IPS-NIHi11 (cell line): ENCODE measurements around the gene UPK1A.

Source experiments
- DNase-seq: peaks from one replicate; pipeline ENCODE4 v3.0.0; 2012; ENCODE audit warnings: mixed read lengths, low spot score

UPK1A gene

DNA sequence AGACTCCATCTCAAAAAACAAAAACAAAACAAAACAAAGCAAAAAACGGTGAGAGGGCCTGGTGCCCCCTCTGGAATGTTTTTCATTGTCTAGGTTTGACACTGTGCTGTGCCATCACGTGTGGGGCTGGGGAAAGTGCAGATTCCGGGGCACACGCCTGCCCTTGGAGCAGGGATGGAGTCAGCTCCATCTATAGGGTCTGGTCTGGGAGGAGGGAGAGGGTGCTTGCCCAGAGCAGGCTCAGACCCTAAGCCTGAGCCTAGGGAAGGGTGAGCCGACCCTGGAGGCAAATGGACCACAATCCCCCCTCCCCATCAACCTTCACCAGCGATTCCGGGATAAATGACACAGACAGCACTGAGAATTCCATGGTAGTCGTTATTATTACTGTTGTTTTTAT is 27.1 kb downstream of the UPK1A start:
- no peak for DNase-seq

DNA sequence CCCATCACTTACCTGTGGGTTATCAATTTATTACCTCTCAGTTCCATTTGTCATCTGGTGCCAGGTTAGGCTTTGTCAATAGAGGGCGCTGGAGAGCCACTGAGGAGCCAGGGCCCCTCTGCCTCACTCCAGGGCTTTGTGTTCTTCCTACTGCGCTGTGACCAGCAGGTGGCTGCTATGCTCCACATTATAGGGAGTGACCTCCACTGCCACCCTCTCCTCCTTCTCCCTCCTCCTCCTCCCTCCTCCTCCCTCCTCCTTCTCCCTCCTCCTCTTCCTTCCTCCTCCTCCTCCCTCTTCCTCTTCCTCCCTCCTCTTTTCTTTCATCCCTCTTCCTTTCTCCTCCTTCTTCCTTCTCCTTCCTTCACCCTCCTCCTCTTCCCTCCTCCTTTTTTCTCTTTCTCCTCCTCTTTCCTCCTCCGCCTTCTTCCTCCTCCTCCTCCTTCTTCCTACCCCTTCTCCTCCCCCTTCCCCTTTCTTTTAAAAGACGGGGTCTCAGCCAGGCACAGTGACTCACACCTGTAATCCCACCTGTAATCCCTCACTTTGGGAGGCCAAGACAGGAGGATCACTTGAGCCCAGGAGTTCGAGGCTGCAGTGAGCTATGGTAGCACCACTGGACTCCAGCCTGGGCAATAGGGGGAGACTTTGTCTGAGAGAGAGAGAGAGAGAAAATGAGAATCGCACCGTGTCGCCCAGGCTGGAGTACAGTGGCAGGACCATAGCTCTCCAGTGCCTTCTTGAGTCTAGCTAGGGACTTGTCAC is 27.7 kb downstream of the UPK1A start:
- DNase-seq, result peak; percentile 89

DNA sequence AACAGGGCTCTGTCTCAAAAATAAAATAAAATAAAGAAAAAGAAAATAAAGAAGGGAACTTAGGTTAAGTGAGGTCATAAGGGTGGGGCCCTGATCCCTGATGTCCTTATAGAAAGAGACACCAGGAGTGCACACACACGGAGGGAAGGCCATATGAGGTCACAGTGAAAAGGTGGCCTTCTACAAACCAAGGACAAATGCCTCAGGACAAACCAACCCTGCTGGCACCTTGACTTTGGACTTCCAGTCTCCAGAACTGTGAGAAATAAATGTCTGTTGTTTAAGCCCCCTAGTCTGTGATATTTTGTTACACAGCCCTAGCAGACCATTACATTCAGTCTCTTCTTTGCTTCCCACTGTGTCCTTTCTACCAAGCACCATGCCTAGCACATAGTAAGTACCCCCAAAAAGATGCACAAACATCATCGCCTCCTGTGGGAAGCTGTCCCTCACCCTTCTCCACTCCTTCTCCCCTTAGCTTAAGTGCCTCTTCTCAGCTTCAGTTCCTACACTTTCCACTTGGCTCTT is 29.6 kb downstream of the UPK1A start:
- no peak for DNase-seq

GRCh38 chr19:35696835-35697234 is 30.5 kb downstream of the UPK1A start:
- DNase-seq, result no peak

DNA sequence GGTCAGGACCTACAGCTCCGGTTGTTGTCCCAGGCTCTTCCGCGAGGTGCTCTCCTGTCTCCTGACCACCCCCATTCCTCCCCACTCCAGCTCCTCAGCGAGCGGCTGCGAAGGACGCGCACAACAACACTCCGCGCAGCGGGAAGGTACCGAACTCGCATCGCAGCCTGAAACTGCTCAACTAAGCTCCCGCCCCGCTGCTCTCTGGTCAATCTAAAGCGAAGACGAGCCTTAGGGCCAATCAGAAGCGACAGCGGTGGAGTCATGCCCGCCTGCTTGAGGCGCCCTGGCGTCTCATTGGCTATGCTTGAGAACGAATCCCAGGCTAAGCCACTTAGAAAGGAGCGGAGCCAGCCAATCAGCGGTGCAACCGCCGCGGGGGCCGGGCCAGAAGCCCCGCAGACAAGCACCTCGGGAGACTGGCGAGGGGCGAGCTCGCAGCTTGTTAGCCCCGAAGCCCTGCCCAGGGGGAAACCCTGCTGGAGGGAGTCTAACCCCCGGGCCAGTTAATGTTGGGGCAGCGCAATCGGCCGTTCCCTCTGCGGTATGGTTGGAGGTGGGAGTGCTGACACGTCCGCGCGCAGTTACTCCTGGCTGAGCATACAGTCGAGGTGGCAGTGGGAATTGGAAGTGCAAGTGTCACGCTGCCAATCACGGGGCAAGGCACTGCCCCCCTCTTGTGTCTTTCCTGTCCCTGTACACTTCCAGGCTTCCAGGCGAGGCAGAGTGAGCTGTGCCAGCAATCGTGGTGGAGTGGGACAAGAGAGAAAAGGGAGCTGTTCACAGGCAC is 36.1 kb downstream of the UPK1A start:
- peak; percentile 96 for DNase-seq

GRCh38 chr19:35703343-35703742 is 37.0 kb downstream of the UPK1A start:
- peak; percentile 30 for DNase-seq

- DNase-seq, result peak; percentile 94
Observed at GRCh38 chr19:35704218-35704617, 37.9 kb downstream of the UPK1A start, which contains the start of gene ZBTB32. TSS of gene ZBTB32 (plus strand) at chr19:35704558. CDS start at chr19:35714627, 10,069 bp downstream.

DNA sequence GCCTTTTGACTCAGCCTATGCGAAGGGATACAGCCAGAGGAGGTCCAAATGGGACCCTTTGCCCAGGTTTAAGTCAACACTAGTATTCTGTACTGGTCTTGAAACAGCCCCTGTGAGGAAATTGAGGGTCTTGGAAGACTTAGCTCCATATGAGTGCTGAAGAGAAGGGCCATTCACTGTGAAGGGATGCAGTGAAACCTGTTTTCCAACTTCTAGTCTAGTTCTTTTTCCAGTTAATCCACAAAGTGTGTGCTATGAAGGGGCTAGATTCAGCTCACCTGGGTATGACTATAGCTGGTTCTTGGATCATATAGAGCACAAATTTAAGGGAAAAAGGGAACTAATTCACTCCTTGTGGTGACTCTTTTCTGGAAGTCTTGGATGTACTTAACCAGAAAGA is 42.1 kb downstream of the UPK1A start:
- no peak for DNase-seq

- no peak for DNase-seq
Observed at GRCh38 chr19:35710784-35711723, 44.7 kb downstream of the UPK1A start.

- no peak for DNase-seq
Observed at GRCh38 chr19:35712567-35713505, 46.5 kb downstream of the UPK1A start.

GRCh38 chr19:35713506-35713850 is 47.2 kb downstream of the UPK1A start:
- no peak for DNase-seq

- DNase-seq, result no peak
Observed at GRCh38 chr19:35713904-35714495, 47.7 kb downstream of the UPK1A start.

DNA sequence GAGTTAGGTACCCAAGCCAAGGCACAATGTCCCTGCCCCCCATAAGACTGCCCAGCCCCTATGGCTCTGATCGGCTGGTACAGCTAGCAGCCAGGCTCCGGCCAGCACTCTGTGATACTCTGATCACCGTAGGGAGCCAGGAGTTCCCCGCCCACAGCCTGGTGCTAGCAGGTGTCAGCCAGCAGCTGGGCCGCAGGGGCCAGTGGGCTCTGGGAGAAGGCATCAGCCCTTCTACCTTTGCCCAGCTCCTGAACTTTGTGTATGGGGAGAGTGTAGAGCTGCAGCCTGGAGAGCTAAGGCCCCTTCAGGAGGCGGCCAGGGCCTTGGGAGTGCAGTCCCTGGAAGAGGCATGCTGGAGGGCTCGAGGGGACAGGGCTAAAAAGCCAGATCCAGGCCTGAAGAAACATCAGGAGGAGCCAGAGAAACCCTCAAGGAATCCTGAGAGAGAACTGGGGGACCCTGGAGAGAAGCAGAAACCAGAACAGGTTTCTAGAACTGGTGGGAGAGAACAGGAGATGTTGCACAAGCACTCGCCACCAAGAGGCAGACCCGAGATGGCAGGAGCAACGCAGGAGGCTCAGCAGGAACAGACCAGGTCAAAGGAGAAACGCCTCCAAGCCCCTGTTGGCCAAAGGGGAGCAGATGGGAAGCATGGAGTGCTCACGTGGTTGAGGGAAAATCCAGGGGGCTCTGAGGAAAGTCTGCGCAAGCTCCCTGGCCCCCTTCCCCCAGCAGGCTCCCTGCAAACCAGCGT is 48.5 kb downstream of the UPK1A start:
- DNase-seq, result no peak

GRCh38 chr19:35715355-35715809 is 49.1 kb downstream of the UPK1A start:
- DNase-seq, result no peak

DNA sequence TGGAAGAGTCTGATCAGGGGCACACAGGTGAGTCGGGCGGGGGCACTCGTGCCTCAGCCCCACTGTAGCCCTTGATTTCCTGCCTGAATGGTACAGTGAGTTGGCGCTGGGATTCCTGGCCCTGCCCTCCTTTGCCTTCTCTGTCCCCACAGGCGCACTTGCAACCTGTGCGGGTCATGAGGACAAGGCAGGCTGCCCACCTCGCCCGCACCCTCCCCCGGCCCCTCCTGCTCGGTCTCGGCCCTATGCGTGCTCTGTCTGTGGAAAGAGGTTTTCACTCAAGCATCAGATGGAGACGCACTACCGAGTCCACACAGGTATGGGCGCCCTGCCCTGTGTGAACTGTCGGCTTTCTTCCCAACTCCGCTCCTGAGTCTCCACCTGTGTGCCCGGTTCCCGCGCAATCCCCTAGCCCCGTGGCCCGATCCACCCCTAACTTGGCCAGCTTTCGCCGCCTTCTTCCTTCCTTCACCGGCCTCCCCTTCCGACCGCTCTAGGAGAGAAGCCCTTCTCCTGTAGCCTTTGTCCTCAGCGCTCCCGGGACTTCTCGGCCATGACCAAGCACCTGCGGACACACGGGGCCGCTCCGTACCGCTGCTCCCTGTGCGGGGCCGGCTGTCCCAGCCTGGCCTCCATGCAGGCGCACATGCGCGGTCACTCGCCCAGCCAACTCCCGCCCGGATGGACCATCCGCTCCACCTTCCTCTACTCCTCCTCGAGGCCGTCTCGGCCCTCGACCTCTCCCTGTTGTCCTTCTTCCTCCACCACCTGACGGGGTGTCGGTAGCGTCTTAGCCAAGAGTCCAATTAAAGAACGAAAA is 49.9 kb downstream of the UPK1A start:
- peak; percentile 75 for DNase-seq

GRCh38 chr19:35716801-35717664 is 50.7 kb downstream of the UPK1A start:
- peak; percentile 99 for DNase-seq

DNA sequence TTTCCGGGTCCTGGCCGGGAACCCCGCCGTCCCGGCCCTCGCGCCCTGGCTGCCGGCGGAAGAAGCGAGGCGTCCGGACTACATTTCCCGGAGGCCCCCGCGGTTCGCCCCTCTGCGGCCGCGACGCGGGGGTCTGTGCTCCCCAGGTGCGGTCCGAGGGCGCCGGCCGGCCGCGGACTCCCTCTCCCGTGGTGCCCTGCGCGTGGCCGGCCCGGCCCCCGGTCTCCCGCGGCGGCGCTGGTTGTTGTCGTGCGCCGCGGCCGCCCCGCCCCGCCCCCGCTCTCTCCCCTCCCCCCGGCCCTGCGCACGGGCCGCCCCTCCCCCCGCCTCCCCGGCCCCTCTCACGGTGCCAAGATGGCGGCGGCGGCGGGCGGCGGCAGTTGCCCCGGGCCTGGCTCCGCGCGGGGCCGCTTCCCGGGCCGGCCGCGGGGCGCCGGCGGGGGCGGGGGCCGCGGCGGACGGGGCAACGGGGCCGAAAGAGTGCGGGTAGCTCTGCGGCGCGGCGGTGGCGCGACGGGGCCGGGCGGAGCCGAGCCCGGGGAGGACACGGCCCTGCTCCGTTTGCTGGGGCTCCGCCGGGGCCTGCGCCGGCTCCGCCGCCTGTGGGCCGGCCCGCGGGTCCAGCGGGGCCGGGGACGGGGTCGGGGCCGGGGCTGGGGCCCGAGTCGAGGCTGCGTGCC is 51.5 kb downstream of the UPK1A start, which contains the start of gene KMT2B:
Gene KMT2B (plus strand): TSS at position 339 of the 680 bp plus-strand sequence. CDS start 16 bp downstream, at position 355.
- peak; percentile 99 for DNase-seq
